Stimulated activated CD4-positive, alpha-beta T cell treated with anti-CD3 and anti-CD28 coated beads, Interleukin-12 subunit alpha, Interleukin-12 subunit beta, amount 100 ng/mL, for 4 hours (primary cell): ENCODE measurements around the gene GPR17.

Experiments used
- DNase-seq: peaks from one replicate; pipeline ENCODE4 v3.0.0-alpha.2; 2020

GPR17 gene

GRCh38 chr2:127698553-127699355 is 52.8 kb downstream of the GPR17 start:
- no peak for DNase-seq

DNA sequence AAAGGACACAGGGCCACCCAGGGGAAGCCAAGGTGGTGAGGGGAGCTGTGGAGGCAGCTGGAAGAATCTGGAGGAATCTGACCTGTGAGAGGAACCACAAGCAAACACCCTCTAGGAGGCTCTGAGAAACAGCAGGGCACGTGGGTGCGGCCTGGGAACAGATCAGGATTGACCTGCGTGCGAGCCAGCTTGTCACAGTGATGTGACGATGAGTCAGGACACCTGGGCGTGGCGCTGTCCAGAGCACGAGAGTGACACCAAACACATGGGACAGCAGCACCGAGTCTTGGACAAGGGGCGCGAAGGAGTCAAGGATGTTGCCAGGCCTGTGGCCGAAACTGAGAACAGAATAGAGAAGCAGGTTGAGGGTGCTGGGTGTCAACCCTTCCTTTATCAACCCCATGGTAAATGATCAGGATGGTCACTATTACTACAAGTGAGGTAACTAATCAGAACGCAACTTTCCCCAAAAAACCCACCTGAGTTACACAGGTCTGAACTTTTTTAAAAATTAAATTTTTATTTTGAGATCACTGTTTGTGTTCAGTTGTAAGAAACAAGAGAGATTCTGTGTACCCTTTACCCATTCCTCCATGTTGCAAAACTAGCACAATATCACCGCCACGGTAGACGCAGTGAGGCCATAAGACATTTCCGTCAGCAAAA is 54.7 kb downstream of the GPR17 start:
- DNase-seq: no peak

DNA sequence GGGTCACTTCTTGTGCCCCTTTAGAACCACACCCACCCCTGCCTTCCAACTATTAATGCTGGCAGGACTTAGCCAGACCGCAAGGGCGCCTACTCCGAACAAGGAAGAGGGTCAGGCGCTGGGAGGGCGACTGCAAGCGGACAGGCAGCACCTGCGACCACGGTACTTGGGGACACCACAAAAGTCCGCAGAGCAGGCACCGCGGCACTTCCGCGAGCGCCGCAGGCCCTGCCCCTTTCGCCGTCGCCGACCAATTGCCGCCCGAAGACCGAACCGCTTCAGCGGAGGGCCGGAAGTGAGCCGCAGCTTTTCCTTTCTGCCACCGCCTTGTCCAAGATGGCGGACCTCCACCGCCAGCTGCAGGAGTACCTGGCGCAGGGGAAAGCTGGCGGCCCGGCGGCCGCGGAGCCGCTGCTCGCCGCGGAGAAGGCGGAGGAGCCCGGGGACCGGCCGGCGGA is 55.3 kb downstream of the GPR17 start, which contains the start of gene SFT2D3:
TSS of gene SFT2D3 (plus strand) at position 305 of the 458 bp plus-strand sequence. CDS start at position 337, 32 bp downstream.
- peak; percentile 88 for DNase-seq

DNA sequence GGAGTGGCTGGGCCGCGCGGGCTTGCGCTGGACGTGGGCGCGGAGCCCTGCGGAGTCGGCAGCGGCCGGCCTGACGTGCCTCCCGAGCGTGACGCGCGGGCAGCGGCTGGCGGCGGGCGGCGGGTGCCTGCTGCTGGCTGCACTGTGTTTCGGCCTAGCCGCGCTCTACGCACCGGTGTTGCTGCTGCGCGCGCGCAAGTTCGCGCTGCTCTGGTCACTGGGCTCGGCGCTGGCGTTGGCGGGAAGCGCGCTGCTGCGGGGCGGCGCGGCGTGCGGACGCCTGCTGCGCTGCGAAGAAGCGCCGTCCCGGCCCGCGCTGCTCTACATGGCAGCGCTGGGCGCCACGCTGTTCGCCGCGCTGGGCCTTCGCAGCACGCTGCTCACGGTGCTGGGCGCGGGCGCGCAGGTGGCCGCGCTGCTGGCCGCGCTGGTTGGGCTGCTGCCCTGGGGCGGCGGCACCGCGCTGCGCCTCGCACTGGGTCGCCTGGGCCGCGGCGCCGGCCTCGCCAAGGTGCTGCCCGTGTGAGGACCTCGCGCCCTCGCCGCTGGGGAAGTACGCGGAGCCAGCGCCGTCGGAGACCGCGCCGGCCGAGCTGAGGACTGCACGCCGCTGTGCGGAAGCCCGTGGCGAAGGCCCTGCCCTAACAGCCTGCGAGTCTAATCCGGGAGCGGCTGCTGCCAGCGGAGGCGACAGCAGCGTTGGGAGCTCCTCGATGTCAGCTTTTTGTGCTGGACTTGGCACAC is 55.9 kb downstream of the GPR17 start:
- DNase-seq: peak; percentile 72
